Thyroid gland (tissue), 4 donors: ENCODE results near the gene HIVEP3. TPM values are rescaled to one million over a fixed set of nuclear protein-coding genes. Genes with fewer than 3 reads are reported as not detected.

ENCODE experiments used
- DNase-seq, 2 donors: peaks; one replicate each; pipeline ENCODE4 v3.0.0-alpha.2; 2019
- H3K27ac ChIP-seq, 3 donors: fragments of 200-600 bp; sonication (generic); 1 replicate in 2 of 3; 2 replicates in 1 of 3; pipeline ENCODE4 v1.5.1; 2016 to 2019; ENCODE audit warnings: mild to moderate bottlenecking in 1 of 3, moderate library complexity in 1 of 3
- H3K27me3 ChIP-seq: fragments of 200-600 bp; sonication (generic); one replicate; pipeline ENCODE4 v1.5.1; 2019
- H3K36me3 ChIP-seq, 2 donors: fragments of 200-600 bp; sonication (generic); one replicate each; pipeline ENCODE4 v1.5.1; 2016 to 2019
- H3K4me1 ChIP-seq, 2 donors: fragments of 200-600 bp; sonication (generic); one replicate each; pipeline ENCODE4 v1.5.1; 2017 to 2019
- H3K4me3 ChIP-seq, 3 donors: fragments of 200-600 bp; sonication (generic); replicated peaks in 1 of 3; 1 replicate in 2 of 3; 2 replicates in 1 of 3; pipeline ENCODE4 v1.5.1; 2016; ENCODE audit warnings: mild to moderate bottlenecking in 1 of 3
- H3K9me3 ChIP-seq: fragments of 200-600 bp; sonication (generic); one replicate; pipeline ENCODE4 v1.5.1; 2017
- CTCF ChIP-seq, 6 experiments: fragments of 200-600 bp in 3 of 6; fragments of 450-650 bp in 3 of 6; sonication (generic) in 3 of 6; IDR thresholded peaks; one replicate each; pipeline ENCODE4 v1.5.1; 2016 to 2019; ENCODE audit warnings: antibody characterized with exemption in 6 of 6, mild to moderate bottlenecking in 2 of 6, inconsistent platforms in 1 of 6, moderate library complexity in 1 of 6
- POLR2A ChIP-seq, 2 donors: fragments of 450-650 bp; IDR thresholded peaks; one replicate each; pipeline ENCODE4 v1.6.1; 2017; ENCODE audit warnings: antibody characterized with exemption in 2 of 2, mild to moderate bottlenecking in 2 of 2, moderate library complexity in 1 of 2
- WGBS, 2 donors: methylation state at CpG; one replicate each; pipeline ENCODE4 v1.1.5; 2017; 5-methylcytosine and 5-hydroxymethylcytosine counted together
- intact Hi-C: fragments of 100-400 bp; cut with DNase I; formaldehyde crosslinking; loops from one replicate; pipeline ENCODE4 v1.15.1; 2023
- total RNA-seq, 4 donors: library from RNA; depleted of rRNA; stranded (reverse); fragments of >200 nt; gene quantifications; one replicate each; pipeline ENCODE4 v1.2.3, GENCODE V29; 2016

HIVEP3 gene
- total RNA-seq, 4 donors from 2014 or later, result 9.7 to 13.5 (median 12.5) TPM

- peaks cover 12 to 17% of the 10 kb centered on the region in 2 donors for H3K4me1 ChIP-seq
- 60 to 97% methylated on average over 5 of the region's 5 CpGs for WGBS, 2 donors
- intact Hi-C loops, result no loop called here
- H3K27me3 ChIP-seq, result no peaks in the 10 kb centered on the region
- no peak overlapping the region for H3K27ac ChIP-seq
- no peaks in the 10 kb centered on the region for H3K9me3 ChIP-seq
- DNase-seq, result no peak
- no peak overlapping the region for H3K4me3 ChIP-seq
- H3K36me3 ChIP-seq, result no peaks in the 10 kb centered on the region
- TF ChIP-seq POLR2A (IDR thresholded peaks at IDR 0.05) (no peak), CTCF (IDR thresholded peaks at IDR 0.05) (no peak)
Observed at GRCh38 chr1:41627491-41628280, 291.0 kb downstream of the HIVEP3 start.

GRCh38 chr1:41626616-41627375 lies 291.9 kb downstream of the HIVEP3 start:
- no peak for DNase-seq

GRCh38 chr1:41626146-41626545 lies 292.6 kb downstream of the HIVEP3 start:
- no peak for DNase-seq
- Histone ChIP-seq H3K27ac (no peak overlapping the region), H3K4me1 (peaks cover 12 to 17% of the 10 kb centered on the region in 2 donors), H3K27me3 (no peaks in the 10 kb centered on the region), H3K9me3 (no peaks in the 10 kb centered on the region), H3K36me3 (no peaks in the 10 kb centered on the region), H3K4me3 (no peak overlapping the region)
- intact Hi-C loops, result no loop called here
- whole genome bisulfite sequencing, 2 donors, result 84 to 95% methylated on average over 8 to 9 of the region's 10 CpGs
- TF ChIP-seq CTCF (IDR thresholded peaks at IDR 0.05) (no peak), POLR2A (IDR thresholded peaks at IDR 0.05) (no peak)

More at GRCh38 chr1:41626616-41627375, 291.9 kb downstream of the HIVEP3 start:
- H3K9me3 ChIP-seq, result no peaks in the 10 kb centered on the region
- WGBS, 2 donors, result 80 to 83% methylated on average over 8 to 10 of the region's 10 CpGs
- TF ChIP-seq CTCF (IDR thresholded peaks at IDR 0.05) (no peak), POLR2A (IDR thresholded peaks at IDR 0.05) (no peak)
- H3K4me1 ChIP-seq, result peaks cover 12 to 17% of the 10 kb centered on the region in 2 donors
- H3K27me3 ChIP-seq, result no peaks in the 10 kb centered on the region
- H3K4me3 ChIP-seq, result no peak overlapping the region
- intact Hi-C loops, result no loop called here
- no peaks in the 10 kb centered on the region for H3K36me3 ChIP-seq
- no peak overlapping the region for H3K27ac ChIP-seq

GRCh38 chr1:41623736-41624135 lies 295.0 kb downstream of the HIVEP3 start:
- Histone ChIP-seq H3K9me3 (no peaks in the 10 kb centered on the region), H3K27me3 (no peaks in the 10 kb centered on the region), H3K36me3 (no peaks in the 10 kb centered on the region), H3K4me1 (peaks cover 10 to 14% of the 10 kb centered on the region in 2 donors), H3K4me3 (no peak overlapping the region), H3K27ac (no peak overlapping the region)
- 73 to 84% methylated on average over 10 of the region's 10 CpGs for WGBS, 2 donors
- TF ChIP-seq POLR2A (IDR thresholded peaks at IDR 0.05), result no peak
- TF ChIP-seq CTCF (IDR thresholded peaks at IDR 0.05), result no peak
- no peak for DNase-seq
- intact Hi-C loops, result no loop called here
